Measurements from ENCODE around the gene PAPPA. TPM values are rescaled to one million over a fixed set of nuclear protein-coding genes. Genes with fewer than 3 reads are reported as not detected.

Gene PAPPA
- polyA plus RNA-seq, 1 donor from 2014 or later = 0.41 TPM

DNA sequence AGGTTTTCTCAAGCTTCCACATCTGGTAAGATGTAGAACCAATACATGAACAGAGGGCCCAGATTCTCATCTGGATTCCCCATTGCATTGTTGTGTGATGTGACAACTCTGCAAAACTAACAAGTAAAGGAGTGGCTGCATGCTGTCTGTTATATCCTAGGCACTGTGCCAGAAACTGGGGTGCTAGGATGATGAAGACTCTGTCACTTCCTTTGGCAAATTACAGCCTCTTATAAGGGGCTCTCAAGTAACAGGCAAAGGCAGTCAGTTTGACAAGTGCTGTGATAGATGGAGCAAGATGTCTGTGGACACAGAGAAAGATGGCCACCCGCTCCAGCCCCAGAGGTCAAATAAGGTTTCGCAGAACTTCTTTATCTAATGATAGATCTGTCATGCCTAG lies 115.7 kb downstream of the PAPPA start:
- Histone ChIP-seq H3K79me2 (replicated peaks; ENCODE audit: insufficient read depth, low read length) (no peaks in the 10 kb centered on the region), H2AFZ (ENCODE audit: low read depth, low read length) (no peak overlapping the region)
- TF ChIP-seq EZH2 (IDR thresholded peaks at IDR 0.05; ENCODE audit: borderline replicate concordance, insufficient read depth, low read length, poor library complexity, severe bottlenecking) (no peak), RAD21 (conservative IDR thresholded peaks at IDR 0.05) (no peak), SMC3 (conservative IDR thresholded peaks at IDR 0.05; ENCODE audit: poor library complexity) (no peak), EP300 (conservative IDR thresholded peaks at IDR 0.05; ENCODE audit: poor library complexity, severe bottlenecking) (no peak), TAF1 (IDR thresholded peaks at IDR 0.05; ENCODE audit: low read depth) (no peak), POLR2AphosphoS5 (IDR thresholded peaks at IDR 0.05) (no peak), MXI1 (conservative IDR thresholded peaks at IDR 0.05; ENCODE audit: poor library complexity, severe bottlenecking) (no peak)
- TF ChIP-seq, protein P1, sequence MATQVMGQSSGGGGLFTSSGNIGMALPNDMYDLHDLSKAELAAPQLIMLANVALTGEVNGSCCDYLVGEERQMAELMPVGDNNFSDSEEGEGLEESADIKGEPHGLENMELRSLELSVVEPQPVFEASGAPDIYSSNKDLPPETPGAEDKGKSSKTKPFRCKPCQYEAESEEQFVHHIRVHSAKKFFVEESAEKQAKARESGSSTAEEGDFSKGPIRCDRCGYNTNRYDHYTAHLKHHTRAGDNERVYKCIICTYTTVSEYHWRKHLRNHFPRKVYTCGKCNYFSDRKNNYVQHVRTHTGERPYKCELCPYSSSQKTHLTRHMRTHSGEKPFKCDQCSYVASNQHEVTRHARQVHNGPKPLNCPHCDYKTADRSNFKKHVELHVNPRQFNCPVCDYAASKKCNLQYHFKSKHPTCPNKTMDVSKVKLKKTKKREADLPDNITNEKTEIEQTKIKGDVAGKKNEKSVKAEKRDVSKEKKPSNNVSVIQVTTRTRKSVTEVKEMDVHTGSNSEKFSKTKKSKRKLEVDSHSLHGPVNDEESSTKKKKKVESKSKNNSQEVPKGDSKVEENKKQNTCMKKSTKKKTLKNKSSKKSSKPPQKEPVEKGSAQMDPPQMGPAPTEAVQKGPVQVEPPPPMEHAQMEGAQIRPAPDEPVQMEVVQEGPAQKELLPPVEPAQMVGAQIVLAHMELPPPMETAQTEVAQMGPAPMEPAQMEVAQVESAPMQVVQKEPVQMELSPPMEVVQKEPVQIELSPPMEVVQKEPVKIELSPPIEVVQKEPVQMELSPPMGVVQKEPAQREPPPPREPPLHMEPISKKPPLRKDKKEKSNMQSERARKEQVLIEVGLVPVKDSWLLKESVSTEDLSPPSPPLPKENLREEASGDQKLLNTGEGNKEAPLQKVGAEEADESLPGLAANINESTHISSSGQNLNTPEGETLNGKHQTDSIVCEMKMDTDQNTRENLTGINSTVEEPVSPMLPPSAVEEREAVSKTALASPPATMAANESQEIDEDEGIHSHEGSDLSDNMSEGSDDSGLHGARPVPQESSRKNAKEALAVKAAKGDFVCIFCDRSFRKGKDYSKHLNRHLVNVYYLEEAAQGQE (IDR thresholded peaks at IDR 0.05; ENCODE audit: borderline replicate concordance) = no peak
- TF ChIP-seq, protein P2, sequence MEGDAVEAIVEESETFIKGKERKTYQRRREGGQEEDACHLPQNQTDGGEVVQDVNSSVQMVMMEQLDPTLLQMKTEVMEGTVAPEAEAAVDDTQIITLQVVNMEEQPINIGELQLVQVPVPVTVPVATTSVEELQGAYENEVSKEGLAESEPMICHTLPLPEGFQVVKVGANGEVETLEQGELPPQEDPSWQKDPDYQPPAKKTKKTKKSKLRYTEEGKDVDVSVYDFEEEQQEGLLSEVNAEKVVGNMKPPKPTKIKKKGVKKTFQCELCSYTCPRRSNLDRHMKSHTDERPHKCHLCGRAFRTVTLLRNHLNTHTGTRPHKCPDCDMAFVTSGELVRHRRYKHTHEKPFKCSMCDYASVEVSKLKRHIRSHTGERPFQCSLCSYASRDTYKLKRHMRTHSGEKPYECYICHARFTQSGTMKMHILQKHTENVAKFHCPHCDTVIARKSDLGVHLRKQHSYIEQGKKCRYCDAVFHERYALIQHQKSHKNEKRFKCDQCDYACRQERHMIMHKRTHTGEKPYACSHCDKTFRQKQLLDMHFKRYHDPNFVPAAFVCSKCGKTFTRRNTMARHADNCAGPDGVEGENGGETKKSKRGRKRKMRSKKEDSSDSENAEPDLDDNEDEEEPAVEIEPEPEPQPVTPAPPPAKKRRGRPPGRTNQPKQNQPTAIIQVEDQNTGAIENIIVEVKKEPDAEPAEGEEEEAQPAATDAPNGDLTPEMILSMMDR (IDR thresholded peaks at IDR 0.05; ENCODE audit: poor library complexity, severe bottlenecking) = no peak

DNA sequence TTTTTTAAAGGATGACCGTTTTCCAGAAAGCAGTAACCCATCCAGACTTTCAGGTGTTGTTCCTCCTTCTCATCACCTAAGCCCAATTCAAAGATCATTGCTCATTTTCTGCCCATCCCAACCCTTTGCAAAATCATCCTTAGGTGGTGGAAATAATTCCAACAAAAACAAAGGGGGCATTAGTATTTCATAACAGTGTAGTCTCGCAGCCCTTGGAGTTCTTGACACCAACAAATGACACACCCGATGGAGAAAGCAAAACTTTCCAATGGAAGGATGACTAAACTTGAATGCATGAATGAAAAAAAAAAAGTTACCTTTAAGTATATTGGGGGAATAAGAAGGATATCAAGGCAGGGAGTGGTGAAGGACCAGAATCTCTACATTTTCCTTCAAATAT lies 117.0 kb downstream of the PAPPA start:
- Histone ChIP-seq H3K36me3 (ENCODE audit: insufficient read depth, low read length) (no peaks in the 10 kb centered on the region), H3K4me2 (ENCODE audit: low read length) (no peak overlapping the region), H2AFZ (ENCODE audit: low read depth, low read length) (no peak overlapping the region), H3K4me3 (ENCODE audit: low read length) (no peak overlapping the region), H3K79me2 (replicated peaks; ENCODE audit: insufficient read depth, low read length) (no peaks in the 10 kb centered on the region), H3F3A (ENCODE audit: insufficient read depth, low read length, poor library complexity, severe bottlenecking) (no peaks in the 10 kb centered on the region), H3K9me3 (ENCODE audit: low read length) (no peaks in the 10 kb centered on the region), H3K9ac (ENCODE audit: low read length) (no peak overlapping the region), H3K27ac (ENCODE audit: low read length) (no peak overlapping the region), H3K9me2 (ENCODE audit: insufficient read depth, low read length) (no peaks in the 10 kb centered on the region), H4K20me1 (ENCODE audit: insufficient read depth) (no peaks in the 10 kb centered on the region), H3K27me3 (ENCODE audit: insufficient read depth, low read depth, low read length) (no peaks in the 10 kb centered on the region)
- TF ChIP-seq EZH2 (IDR thresholded peaks at IDR 0.05; ENCODE audit: borderline replicate concordance, insufficient read depth, low read length, poor library complexity, severe bottlenecking) = no peak

More for the DNA sequence above, 115.7 kb downstream of the PAPPA start:
- Histone ChIP-seq H3F3A (ENCODE audit: insufficient read depth, low read length, poor library complexity, severe bottlenecking) (no peaks in the 10 kb centered on the region), H3K27me3 (ENCODE audit: insufficient read depth, low read depth, low read length) (no peaks in the 10 kb centered on the region), H3K4me2 (ENCODE audit: low read length) (no peak overlapping the region), H3K36me3 (ENCODE audit: insufficient read depth, low read length) (no peaks in the 10 kb centered on the region), H4K20me1 (ENCODE audit: insufficient read depth) (no peaks in the 10 kb centered on the region), H3K9ac (ENCODE audit: low read length) (no peak overlapping the region), H3K27ac (ENCODE audit: low read length) (no peak overlapping the region), H3K9me3 (ENCODE audit: low read length) (no peaks in the 10 kb centered on the region), H3K4me3 (ENCODE audit: low read length) (no peak overlapping the region), H3K9me2 (ENCODE audit: insufficient read depth, low read length) (no peaks in the 10 kb centered on the region)

DNA sequence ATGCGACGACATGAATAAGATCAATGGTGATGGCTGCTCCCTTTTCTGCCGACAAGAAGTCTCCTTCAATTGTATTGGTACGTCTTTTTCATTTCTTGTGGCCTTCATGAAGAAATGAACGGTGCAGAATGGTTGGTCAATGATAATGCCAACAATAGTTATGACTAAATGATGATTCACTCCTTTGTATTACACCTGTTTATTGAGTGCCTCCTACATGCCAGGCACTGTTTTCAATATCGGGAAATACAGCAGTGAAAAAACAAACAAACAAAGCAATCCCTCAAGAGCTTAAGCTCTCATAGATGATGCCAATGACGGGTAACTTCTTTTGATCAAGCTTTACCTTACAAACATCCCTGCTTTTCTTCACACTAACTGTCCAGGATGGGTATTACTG lies 117.7 kb downstream of the PAPPA start:
- H3K4me3 ChIP-seq (ENCODE audit: low read length) = no peak overlapping the region
- no peaks in the 10 kb centered on the region for H3K27me3 ChIP-seq (ENCODE audit: insufficient read depth, low read depth, low read length)
- no peak overlapping the region for H3K4me2 ChIP-seq (ENCODE audit: low read length)
- no peak overlapping the region for H3K9ac ChIP-seq (ENCODE audit: low read length)
- TF ChIP-seq EZH2 (IDR thresholded peaks at IDR 0.05; ENCODE audit: borderline replicate concordance, insufficient read depth, low read length, poor library complexity, severe bottlenecking) (no peak), EP300 (conservative IDR thresholded peaks at IDR 0.05; ENCODE audit: poor library complexity, severe bottlenecking) (no peak), SMC3 (conservative IDR thresholded peaks at IDR 0.05; ENCODE audit: poor library complexity) (no peak), TAF1 (IDR thresholded peaks at IDR 0.05; ENCODE audit: low read depth) (no peak), MXI1 (conservative IDR thresholded peaks at IDR 0.05; ENCODE audit: poor library complexity, severe bottlenecking) (no peak), POLR2AphosphoS5 (IDR thresholded peaks at IDR 0.05) (no peak), RAD21 (conservative IDR thresholded peaks at IDR 0.05) (no peak)
- TF ChIP-seq, protein P2 (IDR thresholded peaks at IDR 0.05; ENCODE audit: poor library complexity, severe bottlenecking) = no peak
- TF ChIP-seq, protein P1 (IDR thresholded peaks at IDR 0.05; ENCODE audit: borderline replicate concordance) = no peak
- H3K79me2 ChIP-seq (replicated peaks; ENCODE audit: insufficient read depth, low read length) = no peaks in the 10 kb centered on the region
- H3K27ac ChIP-seq (ENCODE audit: low read length) = no peak overlapping the region
- H3K36me3 ChIP-seq (ENCODE audit: insufficient read depth, low read length) = no peaks in the 10 kb centered on the region
- no peaks in the 10 kb centered on the region for H3K9me3 ChIP-seq (ENCODE audit: low read length)
- no peaks in the 10 kb centered on the region for H3K9me2 ChIP-seq (ENCODE audit: insufficient read depth, low read length)
- no peaks in the 10 kb centered on the region for H4K20me1 ChIP-seq (ENCODE audit: insufficient read depth)
- H2AFZ ChIP-seq (ENCODE audit: low read depth, low read length) = no peak overlapping the region
- no peaks in the 10 kb centered on the region for H3F3A ChIP-seq (ENCODE audit: insufficient read depth, low read length, poor library complexity, severe bottlenecking)
